Measurements from ENCODE around the gene CACNA1H.

GRCh38 chr16:1257561-1258224 is 104.8 kb downstream of the CACNA1H start:
- TF ChIP-seq EZH2phosphoT487 (IDR thresholded peaks at IDR 0.05) (no peak), CTCF (IDR thresholded peaks at IDR 0.05) (no peak)
